Measurements from ENCODE around the gene MED25.

MED25 gene

DNA sequence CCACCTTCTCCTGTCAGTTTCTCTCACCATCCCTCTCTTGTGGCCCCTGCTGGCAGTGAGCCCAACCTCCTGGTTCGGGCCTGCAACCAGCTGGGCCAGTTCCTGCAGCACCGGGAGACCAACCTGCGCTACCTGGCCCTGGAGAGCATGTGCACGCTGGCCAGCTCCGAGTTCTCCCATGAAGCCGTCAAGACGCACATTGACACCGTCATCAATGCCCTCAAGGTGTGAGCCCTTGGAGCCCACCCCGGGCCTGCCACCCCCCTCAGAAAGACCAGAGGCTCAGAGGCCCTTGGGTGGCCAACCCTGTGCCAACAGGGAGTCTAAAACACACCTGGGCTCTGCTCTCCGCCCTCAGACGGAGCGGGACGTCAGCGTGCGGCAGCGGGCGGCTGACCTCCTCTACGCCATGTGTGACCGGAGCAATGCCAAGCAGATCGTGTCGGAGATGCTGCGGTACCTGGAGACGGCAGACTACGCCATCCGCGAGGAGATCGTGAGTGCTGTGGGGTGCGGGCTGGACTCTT is 18.8 kb upstream of the MED25 start:
- ATAC-seq (no peak), DNase-seq (no peak)

DNA sequence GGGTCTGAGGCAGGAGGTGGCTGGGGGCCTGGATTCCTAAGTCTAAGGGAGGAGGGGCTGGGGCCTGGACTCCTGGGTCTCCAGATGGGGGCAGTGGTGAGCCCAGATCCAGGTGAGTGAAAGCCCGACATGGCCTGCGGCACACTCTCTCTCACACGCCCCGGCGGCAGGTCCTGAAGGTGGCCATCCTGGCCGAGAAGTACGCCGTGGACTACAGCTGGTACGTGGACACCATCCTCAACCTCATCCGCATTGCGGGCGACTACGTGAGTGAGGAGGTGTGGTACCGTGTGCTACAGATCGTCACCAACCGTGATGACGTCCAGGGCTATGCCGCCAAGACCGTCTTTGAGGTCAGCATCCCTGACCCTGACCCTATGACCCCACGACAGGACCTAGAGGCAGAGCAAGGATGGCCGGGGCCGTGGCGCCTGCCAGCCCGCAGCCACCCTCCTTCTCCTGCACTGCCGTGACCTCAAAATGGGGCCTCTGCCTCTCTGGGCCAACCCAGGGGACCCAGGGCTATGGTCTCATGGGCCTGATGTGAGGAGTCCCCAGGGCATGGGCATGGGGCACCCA is 18.2 kb upstream of the MED25 start:
- peak; percentile 23 for ATAC-seq
- DNase-seq = no peak

DNA sequence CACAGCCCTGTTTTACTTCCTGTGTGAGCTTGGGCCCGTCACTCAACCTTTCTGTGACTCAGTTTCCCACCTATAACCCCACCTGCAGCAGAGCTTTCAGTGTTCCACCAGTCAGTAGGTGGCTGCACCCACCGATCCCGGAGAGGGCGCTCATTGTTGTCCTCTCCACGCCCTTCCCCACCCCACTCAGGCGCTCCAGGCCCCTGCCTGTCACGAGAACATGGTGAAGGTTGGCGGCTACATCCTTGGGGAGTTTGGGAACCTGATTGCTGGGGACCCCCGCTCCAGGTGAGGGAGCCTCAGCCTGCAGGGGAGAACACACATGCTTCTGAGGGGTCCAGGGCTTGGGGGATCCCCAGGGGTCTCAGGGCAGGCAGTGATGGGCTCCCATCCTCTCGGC is 17.3 kb upstream of the MED25 start:
- DNase-seq (no peak), ATAC-seq (no peak)

DNA sequence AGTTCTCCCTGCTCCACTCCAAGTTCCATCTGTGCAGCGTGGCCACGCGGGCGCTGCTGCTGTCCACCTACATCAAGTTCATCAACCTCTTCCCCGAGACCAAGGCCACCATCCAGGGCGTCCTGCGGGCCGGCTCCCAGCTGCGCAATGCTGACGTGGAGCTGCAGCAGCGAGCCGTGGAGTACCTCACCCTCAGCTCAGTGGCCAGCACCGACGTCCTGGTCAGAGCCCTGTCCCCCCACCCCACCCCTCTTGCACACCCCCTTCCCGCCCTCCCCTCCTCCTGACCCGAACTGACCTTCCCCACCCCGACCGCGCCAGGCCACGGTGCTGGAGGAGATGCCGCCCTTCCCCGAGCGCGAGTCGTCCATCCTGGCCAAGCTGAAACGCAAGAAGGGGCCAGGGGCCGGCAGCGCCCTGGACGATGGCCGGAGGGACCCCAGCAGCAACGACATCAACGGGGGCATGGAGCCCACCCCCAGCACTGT is 16.6 kb upstream of the MED25 start:
- ATAC-seq (no peak), DNase-seq (no peak)

DNA sequence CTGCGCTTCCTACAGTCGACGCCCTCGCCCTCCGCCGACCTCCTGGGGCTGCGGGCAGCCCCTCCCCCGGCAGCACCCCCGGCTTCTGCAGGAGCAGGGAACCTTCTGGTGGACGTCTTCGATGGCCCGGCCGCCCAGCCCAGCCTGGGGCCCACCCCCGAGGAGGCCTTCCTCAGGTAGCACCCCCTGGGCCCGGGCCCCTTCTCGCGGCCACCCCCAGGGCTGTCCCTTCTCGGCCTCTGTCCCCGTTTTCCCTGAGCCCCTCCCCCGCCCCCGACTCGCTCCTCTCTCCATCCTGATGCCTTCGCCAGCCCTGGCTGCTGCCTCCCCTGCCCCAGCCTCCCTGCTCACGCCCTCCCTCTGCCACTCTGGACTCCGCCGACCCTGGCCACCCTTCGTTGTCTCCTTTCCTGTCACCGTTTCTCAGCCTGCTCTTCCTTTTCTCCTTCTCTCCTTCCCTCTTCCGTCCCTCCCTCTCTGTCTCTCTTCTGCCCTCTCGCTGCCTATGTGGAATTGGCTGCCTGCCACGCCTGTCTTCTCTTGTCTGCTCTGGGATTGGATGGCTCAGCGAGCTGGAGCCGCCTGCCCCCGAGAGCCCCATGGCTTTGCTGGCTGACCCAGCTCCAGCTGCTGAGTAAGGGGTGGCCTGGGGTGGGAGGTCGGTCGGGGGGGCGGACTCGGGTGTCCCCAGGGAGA is 16.0 kb upstream of the MED25 start:
- ATAC-seq (no peak), DNase-seq (no peak)

DNA sequence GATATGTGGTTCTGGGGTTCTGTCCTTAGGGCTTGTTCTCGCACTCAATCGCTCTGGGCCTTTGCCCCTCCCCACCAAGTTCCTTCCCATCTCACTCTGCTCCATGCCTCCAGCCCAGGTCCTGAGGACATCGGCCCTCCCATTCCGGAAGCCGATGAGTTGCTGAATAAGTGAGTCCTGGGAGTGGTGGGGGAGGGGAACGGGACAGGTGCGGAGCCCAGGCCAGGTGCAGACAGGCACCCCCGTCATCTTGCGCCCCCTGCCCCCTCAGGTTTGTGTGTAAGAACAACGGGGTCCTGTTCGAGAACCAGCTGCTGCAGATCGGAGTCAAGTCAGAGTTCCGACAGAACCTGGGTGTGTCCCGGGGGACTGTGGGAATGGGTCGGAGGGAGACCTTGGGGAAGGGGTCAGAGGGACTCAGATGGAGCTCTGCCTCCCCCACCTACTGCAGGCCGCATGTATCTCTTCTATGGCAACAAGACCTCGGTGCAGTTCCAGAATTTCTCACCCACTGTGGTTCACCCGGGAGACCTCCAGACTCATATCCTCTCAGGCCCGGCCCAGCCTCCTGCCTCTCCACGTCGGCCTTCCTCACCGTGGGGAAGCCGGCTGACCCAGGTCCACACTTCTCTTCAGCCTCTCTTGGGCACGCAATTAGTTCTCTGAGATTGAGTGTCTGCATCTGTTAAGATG is 15.1 kb upstream of the MED25 start:
- DNase-seq = no peak

DNA sequence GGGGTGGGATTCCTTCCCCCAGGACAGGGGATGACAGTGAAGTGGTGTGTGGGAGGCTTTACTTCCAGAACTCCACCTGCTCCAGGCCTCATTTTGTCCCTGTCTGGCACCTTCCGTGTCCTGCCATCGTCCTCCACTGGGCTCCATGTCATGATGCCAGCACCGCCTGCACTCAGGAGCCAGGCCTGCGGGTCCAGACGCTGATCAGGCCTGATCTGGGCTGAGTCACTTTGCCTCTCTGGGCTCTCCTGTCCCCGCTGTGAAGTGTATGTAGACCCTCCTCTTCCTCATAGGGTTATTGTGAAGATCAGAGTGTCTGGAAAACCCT is 14.6 kb upstream of the MED25 start:
- ATAC-seq = no peak
- no peak for DNase-seq

More for the DNA sequence above, 15.1 kb upstream of the MED25 start:
- ATAC-seq = no peak

DNA sequence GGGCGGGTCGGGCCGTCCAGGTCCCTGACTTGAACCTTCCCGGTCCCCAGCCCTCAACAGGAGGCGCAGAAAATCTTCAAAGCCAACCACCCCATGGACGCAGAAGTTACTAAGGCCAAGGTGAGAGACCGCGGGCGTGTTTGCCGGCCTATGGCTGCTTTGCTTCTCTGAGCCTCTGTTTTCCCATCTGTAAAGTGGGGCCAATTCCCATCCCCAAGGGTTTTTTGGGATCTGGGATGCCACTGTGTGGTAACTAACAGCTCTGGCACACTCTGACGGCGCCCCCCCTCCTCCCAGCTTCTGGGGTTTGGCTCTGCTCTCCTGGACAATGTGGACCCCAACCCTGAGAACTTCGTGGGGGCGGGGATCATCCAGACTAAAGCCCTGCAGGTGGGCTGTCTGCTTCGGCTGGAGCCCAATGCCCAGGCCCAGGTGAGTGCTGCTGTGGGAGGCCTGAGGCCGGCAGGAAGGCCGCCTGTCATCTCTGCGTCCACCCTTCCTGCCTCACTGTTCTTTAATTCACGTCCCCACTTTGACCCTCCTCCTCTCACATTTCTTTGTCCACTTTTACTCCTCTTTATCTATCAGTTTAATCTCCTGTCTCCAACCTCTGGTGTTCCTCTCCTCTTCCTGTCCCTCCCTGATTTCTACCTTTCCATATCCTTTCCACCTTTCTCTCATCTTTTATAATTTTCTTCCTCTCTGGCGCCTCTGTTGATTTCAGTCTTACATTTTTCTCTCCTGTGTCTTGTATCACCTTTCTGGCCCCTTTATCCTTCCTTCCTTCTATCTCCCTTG is 12.1 kb upstream of the MED25 start:
- DNase-seq (no peak), ATAC-seq (no peak)

DNA sequence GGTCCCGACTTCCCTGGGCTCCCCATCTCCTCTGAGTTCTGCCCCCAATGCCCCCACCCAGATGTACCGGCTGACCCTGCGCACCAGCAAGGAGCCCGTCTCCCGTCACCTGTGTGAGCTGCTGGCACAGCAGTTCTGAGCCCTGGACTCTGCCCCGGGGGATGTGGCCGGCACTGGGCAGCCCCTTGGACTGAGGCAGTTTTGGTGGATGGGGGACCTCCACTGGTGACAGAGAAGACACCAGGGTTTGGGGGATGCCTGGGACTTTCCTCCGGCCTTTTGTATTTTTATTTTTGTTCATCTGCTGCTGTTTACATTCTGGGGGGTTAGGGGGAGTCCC is 11.5 kb upstream of the MED25 start:
- DNase-seq (no peak), ATAC-seq (no peak)

DNA sequence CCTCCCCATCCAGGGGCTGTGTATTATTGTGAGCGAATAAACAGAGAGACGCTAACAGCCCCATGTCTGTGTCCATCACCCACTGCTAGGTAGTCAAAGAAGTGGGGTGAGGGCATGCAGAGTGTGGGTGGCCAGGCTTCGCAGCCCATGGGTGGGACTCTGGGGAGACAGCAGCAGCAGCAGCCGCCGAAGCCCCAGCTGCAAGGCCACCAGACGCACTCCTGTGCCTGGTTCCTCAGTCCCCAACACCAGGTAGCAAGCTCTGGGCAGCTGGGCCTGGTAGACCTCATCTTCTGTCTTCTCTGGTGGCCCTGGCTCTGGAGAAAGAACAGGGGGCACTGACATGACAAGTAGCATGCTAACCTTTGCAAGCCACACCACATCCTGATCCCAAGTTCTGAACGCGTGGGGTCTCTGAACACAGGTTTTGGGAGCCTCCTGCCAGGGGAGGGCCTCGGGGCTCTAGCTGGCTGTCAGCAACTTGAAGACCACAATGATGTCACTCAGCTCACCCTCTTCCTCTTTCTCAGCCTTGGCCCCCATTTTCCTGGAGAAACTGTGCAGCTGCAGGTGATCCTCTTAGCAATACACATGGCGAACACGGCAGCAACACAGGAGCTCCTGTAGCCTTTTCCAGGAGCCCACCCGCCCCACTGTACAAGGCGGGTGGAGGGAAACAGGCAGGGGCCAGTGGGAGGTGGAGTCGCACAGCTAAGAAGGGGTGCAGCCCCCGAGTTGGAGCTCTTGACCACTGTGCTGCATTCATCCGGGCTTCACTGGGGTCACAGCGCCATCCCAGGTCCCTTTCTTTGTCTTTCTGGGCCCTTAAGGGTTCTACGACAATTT is 10.8 kb upstream of the MED25 start:
- DNase-seq (no peak), ATAC-seq (no peak)

DNA sequence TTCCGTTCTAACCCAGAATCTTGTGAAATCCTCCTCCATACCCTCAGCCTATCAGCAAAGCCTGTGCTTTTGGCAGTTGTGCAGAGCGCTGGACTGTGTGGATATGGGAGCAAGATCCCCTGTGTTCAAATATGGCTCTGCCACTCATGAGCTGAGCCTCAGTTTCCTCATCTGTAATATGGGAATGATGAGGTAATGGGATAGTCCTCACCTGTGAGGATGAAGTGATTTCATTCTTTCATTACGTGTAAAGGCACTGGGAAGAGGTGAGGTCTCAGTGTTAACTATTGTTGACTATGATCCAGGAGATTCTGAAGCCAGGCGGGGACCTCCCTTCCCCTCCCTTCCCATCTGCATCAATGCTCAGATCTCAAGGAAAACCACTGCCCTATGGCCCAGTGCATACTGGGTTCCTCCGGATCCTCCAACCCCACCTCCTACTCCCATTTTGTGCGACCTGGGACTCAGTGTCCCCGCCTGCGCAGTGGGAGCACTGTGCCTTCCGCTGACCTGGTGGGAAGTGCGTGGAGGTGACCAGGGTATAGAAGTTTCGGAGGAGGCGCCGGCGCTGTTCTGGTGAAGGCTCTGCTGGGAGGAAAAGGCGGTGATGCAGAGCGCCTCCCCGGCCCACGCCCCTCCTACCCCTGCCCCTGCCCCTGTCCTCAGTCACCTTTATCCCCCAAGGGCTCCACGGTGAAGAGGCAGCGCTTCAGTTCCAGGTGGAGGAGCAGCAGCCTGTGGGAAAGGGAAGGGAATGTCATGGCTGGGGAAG is 10.0 kb upstream of the MED25 start:
- no peak for DNase-seq

DNA sequence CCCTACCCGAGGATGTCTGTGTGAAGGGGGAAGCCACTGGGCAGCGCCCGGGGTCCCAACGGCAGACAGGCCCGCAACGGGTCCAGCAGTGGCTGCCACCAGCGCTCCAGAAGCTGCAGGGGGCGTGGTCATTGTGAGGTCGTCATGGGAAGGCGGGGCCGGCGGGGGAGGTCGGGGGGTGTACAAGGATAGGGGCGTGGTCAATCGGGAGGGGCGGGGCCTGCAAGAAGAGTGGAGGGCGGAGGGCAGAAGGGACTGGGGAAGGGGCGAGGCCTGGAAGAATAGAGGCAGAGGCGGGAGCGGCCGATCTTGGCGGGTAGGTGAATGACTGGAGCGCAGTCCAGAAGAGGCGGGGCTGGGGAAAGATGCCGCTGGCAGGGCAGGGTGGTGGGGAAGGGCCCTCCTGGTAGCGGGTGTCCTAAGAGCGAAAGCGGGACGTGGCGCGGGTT is 9.4 kb upstream of the MED25 start:
- peak; percentile 12 for ATAC-seq
- peak; percentile 87 for DNase-seq

More for the DNA sequence above, 10.0 kb upstream of the MED25 start:
- ATAC-seq = no peak

DNA sequence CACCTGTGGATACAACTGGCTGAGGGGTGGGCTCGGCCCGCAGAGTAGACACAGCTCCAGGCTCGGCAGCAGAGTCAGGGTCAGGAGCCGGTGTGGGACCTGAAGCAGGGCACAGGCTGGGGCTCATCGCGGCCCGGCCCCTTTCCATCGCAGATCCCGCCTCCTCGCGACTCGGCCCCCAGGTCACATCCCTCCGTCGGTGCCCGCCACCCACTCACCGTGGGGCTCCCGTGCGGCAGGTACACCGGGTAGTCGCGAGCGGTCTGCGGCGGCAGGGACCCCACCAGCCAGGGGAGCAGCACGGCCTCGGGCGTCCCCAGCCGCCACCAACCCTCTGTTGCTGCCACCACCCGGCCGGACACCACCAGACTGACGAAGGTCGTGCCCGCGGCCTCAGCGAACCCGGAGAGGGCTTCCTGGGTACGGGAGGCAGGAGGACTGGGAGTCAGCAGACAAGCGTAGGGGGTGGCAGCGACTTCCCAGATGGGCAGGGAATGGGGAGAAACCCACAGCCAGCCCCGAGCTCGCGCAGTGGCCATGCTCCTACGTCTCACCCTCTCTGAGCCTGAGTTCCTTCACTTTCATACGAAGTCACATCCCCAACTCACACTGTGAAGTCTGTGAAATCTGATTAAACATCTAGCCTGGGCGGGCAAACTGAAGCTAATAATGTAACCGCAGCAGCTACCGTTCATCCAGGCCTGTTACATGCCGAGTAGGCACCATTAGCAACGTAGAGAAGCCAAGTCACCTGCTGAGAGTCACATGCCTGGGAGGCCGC is 8.7 kb upstream of the MED25 start:
- DNase-seq (peak; percentile 45), ATAC-seq (no peak)

DNA sequence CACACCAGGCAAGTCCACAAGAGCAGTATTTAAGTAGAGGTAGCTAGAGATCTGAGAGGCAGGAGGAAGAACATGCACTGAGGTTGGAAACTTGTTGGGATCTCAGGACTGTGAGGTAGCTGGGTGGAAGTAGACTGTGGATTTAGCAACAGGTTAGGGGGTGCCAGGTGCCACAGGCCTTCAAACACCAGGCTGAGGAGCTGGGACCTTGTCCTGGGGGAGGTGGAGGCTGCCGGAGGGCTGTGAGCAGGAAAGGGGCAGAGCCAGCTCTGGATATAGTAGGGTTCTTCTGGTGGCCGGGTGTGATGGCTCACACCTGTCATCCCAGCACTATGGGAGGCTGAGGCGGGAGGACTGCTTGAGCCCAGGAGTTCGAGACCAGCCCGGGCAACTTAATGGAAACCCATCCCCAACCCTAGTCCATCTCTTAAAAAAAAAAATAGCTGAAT is 8.1 kb upstream of the MED25 start:
- ATAC-seq (no peak), DNase-seq (no peak)

DNA sequence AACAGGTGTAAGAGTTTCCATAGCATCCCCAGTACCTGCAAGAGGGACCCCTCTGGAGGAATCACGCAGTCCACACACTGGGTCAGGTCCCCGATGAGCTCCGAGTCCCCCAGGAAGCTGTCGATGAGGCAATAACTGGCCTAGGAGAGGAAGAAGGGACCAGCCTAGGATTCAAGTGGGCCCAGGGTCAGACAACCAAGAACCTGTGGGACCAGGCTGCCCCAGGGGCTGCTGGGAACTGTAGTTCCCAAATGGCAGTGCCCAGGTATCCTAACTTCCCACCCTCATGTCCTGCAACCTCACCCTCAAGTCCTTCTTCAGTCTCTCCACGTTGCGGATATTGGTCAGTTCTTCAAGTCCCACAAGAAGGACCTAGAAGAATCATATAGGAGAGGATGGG is 6.8 kb upstream of the MED25 start:
- DNase-seq (no peak), ATAC-seq (no peak)

DNA sequence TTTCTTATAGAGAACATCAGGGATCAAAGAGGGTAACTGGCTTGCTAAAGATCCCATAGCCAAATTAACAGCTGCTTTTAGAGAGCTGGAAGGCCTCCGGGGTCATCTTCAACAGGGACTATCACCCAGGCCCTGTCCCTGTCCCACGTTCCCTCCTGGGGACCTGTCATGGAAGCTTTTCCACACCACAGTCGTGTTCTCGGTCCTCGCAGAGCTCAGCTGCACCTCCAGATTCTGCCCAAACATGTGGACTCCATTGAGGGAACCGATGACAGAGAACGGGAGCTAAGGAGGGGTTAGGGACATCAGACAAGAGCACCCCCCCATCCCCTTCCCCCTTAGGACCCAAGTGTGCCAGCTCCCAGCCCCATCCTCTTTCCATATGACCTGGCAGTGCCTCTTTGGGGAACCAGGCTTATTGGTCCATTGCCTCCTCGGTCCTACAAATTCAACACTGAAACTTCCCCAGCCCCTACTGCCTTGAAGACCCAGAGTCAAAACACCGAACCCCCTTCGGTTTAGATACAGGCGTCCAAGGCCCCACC is 5.6 kb upstream of the MED25 start:
- DNase-seq (no peak), ATAC-seq (no peak)

DNA sequence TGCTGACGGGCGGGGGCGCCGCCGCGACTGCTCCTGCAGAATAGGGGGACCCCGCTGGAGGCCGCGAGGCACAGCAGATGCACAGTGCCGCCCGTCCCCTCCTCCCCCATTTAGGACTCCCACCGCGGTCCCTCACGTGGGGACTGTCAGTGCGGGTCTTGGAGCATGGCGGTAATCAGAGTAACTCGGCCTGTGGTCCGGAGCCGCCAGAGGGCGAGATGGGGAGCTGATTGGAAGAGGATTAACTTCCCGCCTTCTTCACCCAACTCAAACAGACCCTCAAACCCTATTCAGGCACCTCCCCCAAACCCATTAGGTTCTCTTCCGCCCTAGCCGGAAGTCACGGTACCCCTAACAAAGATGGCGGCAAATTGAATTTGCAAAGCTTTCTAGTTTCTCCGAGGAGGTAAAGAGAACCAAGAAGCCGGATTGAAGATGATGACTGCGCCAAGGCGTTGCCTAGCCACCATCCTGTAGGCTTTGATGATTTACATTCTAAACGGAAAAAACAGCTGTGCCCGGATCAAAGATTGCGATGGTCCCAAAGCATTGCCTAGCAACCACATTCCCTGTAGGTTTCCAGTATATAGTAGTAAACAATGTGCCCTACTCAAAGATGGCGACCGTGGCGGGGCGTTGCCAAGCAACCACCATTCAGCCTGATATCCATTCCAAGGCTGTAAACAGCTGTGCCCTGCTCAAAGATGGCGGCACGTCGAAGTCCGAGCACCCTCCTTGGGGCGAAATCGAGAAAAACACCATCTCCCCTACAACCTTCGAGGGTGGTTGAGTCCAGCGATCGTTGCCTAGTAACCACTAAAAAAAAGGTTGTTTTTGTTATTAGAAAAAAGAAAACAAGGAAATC is 4.9 kb upstream of the MED25 start, which contains the start of gene FUZ:
FUZ (minus strand) TSS at position 296 of the 865 bp plus-strand sequence; CDS start at position 110, 186 bp downstream.
- DNase-seq (peak; percentile 90), ATAC-seq (peak; percentile 82)

DNA sequence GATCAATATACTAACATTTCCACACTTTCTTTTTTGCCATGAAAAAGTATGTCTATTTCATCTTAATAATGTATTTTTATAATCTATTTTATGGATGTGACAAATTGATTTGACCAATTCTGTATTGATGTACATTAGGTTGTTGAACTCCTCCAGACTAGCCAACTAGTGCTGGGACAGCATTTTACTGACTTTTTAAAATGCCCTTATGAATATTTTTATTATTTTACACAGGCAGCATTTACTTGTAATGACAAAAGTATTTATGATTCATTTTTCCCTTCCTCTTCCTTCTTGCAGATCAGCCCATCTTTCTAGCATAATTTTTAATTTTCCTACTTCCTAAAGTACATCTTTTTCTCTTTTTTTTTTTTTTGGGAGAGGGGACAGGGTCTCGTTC is 4.1 kb upstream of the MED25 start:
- ATAC-seq = no peak
- no peak for DNase-seq

DNA sequence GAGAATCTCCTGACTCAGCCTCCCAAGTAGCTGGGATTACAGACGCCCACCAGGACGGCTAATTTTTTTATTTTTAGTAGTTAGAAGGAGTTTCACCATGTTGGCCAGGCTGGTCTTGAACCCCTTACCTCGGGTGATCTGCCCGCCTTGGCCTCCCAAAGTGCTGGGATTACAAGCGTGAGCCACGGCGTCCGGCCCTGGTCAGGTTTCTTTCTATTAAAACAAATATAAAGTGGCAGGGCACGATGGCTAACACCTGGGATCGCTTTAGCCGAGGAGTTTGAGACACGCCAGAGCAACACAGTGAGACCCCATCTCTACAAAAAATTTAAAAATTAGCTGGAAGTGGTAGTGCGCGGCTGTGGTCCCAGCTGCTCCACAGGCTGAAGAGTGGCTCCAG is 1.5 kb upstream of the MED25 start:
- DNase-seq = no peak
- no peak for ATAC-seq
